ENCODE data around the gene IGFALS.
"Not testable (repeated sequence)": the region's sequence is repeated elsewhere in the genome, so short reads cannot be mapped to it uniquely, and the experiment has no call there.

IGFALS gene

DNA sequence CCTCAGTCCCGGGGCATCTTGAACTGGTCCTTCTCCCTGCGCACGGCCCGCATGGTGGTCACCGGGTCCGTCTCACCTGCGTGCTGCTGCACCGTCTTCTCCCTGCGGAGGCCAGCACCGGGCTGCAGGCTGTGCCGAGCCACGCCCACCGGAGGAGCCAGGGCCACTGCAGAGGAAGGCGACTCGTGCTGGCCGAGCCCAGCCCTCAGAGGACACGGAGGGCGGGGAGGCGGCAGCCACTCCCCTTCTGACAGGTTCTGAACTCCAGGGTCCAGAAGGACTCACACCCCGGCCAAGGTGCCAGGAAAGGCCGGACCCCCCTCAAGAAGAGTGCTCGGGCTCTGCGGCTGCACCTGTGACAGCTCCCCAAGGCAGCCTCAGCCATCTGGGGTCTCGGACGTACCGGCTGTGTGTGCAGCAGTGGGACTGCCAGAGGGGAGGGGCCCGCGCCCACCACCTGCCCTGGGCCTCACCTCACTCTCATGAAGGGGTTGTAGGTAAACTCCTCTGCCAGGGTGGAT is 15.8 kb upstream of the IGFALS start:
- H3K4me3 ChIP-seq (ENCODE audit: low read depth, low read length): no peak overlapping the region

DNA sequence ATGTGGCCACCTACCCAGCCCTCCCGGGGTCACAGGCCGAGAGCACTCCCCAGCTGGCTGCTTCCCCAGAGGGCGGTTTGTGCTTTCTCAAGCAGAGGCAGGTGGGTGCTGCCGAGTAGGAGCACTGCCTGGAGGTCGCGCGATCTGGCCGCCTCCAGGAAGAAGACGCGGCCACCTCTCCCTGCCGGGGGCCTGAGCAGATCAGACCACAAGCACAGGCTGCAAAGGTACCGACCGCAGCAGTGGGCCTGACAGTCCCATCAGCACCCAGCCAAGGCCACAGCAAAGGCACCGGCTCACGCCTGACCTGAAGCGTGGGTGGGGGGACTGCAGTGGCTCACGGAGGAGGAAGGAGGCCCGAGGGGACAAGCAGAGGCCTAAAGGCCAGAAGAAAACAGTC is 15.2 kb upstream of the IGFALS start:
- no peak overlapping the region for H3K4me3 ChIP-seq (ENCODE audit: low read depth, low read length)
- TF ChIP-seq, protein P1, sequence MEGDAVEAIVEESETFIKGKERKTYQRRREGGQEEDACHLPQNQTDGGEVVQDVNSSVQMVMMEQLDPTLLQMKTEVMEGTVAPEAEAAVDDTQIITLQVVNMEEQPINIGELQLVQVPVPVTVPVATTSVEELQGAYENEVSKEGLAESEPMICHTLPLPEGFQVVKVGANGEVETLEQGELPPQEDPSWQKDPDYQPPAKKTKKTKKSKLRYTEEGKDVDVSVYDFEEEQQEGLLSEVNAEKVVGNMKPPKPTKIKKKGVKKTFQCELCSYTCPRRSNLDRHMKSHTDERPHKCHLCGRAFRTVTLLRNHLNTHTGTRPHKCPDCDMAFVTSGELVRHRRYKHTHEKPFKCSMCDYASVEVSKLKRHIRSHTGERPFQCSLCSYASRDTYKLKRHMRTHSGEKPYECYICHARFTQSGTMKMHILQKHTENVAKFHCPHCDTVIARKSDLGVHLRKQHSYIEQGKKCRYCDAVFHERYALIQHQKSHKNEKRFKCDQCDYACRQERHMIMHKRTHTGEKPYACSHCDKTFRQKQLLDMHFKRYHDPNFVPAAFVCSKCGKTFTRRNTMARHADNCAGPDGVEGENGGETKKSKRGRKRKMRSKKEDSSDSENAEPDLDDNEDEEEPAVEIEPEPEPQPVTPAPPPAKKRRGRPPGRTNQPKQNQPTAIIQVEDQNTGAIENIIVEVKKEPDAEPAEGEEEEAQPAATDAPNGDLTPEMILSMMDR (IDR thresholded peaks at IDR 0.05; ENCODE audit: low read depth, low read length): no peak

More for the DNA sequence above, 15.8 kb upstream of the IGFALS start:
- TF ChIP-seq, protein P1 (IDR thresholded peaks at IDR 0.05; ENCODE audit: low read depth, low read length): no peak

DNA sequence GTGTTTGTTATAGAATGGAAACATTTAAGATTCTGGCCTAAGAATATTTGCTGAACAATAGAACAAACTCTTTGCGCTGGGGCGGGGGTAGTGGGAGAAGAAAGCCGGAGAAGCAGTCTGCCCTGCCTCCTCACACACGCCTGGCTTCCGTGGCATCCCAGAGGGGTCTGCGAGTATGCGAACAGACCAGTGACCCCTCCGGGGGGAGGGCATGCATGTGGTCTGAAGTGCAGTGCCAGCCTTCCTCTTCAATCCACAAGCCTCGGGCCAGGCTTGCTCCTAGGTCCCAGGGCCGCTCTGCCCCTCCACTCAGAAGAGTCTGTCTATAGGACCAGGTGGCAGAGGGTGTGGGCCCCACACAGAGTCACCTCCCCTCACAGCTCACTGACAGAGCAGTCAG is 14.1 kb upstream of the IGFALS start:
- TF ChIP-seq, protein P1 (IDR thresholded peaks at IDR 0.05; ENCODE audit: low read depth, low read length): no peak
- H3K4me3 ChIP-seq (ENCODE audit: low read depth, low read length): no peak overlapping the region

DNA sequence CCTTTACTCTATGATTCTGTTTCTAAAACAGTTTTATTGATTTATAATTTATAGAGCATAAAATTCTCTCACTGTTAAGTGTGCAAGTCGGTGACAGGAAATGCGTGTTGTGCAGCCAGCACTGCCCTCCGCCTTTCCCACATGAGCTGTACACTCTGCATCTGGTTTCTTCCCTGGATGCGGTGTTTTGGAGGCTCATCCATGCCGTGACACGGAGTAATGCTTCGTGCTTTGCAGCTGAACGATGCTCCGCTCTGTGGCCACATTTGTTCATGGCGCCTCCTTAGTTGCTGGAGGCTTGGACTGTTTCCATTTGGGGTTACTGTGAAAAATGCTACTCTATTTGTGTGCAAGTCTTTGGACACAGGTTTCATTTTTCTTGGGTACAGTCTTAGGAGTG is 7.2 kb upstream of the IGFALS start:
- TF ChIP-seq, protein P1 (IDR thresholded peaks at IDR 0.05; ENCODE audit: low read depth, low read length): no peak

DNA sequence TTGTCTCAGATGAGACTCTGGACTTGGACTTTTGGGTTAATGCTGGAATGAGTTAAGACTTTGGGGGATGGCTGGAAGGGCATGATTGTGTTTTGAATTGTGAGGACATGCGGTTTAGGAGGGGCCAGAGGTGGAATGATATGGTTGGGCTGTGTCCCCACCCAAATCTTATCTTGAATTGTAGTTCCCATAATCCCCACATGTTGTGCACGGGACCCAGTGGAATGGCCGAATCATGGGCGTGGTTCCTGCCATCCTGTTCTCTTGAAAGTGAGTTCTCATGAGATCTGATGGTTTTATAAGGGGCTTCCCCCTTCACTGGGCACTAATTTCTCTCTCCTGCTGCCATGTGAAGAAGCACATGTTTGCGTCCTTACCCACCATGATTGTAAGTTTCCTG is 5.8 kb upstream of the IGFALS start:
- H3K4me3 ChIP-seq (ENCODE audit: low read depth, low read length): not testable (repeated sequence)

More for the DNA sequence above, 7.2 kb upstream of the IGFALS start:
- no peak overlapping the region for H3K4me3 ChIP-seq (ENCODE audit: low read depth, low read length)

DNA sequence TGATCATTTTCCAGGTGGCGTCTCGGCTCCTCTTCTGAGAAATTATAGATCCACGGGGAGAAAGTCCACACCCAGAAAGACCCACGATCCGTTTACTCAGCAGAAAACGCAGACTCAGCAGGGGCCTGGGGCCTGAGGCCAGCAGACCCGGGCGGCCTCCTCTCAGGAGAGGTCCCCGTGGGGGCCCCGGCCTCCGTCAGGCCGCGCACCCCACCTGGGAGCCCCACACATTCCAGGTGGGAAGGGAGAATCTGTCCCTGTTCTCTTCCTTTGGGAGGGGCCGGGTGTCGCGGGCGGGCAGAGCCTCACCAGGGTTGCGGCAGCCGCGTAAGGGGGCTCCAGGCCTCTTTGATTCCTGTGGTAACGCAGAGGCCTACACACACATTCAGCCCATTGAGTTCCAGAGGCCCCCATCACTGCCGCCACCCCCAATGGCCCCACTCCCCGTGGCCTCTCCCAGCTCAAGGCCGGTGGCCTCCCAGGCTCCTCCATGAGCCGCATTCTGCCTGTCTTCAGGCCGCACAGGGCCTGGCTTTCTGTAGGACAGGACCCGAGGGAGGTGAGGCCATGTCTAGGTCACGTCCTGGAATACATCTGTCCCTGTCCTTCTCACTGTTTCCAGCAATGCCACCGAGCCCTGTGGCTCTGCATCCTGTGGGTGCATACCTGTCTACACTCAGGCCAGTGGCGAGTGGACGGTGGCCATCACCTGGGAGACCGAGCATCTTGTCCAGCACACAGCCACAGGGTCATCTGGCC is 1.6 kb upstream of the IGFALS start:
- no peak overlapping the region for H3K4me3 ChIP-seq (ENCODE audit: low read depth, low read length)
- TF ChIP-seq, protein P1 (IDR thresholded peaks at IDR 0.05; ENCODE audit: low read depth, low read length): no peak

DNA sequence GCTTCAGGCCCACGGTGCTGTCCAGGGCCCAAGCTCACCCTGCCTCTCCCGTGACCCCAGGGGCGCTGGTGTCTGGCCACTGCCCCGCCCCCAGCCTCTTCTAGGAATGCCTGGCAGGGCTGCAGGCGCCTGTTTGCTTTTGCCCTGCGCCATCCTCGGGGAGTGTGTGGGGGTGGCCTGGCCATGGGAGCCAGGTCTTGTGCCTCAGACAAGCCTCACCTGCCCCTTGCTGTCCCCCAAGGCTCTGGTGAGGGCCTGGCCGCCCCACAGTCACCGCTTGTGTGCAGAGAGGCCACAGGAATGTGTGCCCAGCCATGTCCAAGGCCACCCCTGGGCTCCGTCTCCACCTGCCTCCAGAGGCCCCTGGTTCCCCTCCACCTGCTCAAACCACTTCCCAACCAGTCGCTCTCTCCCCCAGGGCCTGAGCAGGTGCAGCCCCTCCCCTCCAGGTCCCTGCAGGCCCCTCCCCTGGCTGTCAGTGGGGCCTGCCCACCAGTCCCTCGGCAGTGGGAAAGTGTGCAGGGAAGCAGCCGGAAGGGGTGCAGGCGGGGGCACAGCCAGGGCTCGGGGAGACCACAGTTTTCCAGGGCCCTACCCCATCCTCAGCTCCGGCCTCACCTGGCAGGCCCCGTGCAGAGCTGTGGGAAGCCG is 841 bp upstream of the IGFALS start:
- no peak overlapping the region for H3K4me3 ChIP-seq (ENCODE audit: low read depth, low read length)

More for the DNA sequence above, 841 bp upstream of the IGFALS start:
- TF ChIP-seq, protein P1 (IDR thresholded peaks at IDR 0.05; ENCODE audit: low read depth, low read length): no peak
